ENCODE measurements around the gene ABCB9. TPM values are rescaled to one million over a fixed set of nuclear protein-coding genes. Genes with fewer than 3 reads are reported as not detected.

ABCB9 gene
- total RNA-seq, 1 experiment from 2014 or later = 4.6 TPM

- Histone ChIP-seq H3K4me1 (ENCODE audit: insufficient read depth, low read length) (peaks cover 8% of the 10 kb centered on the region), H4K5ac (ENCODE audit: insufficient read length, low read depth, low read length) (no peak overlapping the region), H3K4me2 (ENCODE audit: insufficient read depth, insufficient read length, low read length) (peak overlapping the region; percentile 68), H3T11ph (ENCODE audit: low read length) (no peak overlapping the region), H3K27me3 (ENCODE audit: insufficient read depth, low read length) (peaks cover 7% of the 10 kb centered on the region; the same call in 1 of the 2 replicates), H3K79me1 (ENCODE audit: insufficient read depth, low read depth, low read length, poor library complexity, severe bottlenecking) (peaks cover 2% of the 10 kb centered on the region), H3K4ac (ENCODE audit: low read depth, low read length) (no peak overlapping the region), H2BK15ac (ENCODE audit: low read depth, low read length) (no peak overlapping the region), H2BK20ac (ENCODE audit: low read depth, low read length, poor library complexity, severe bottlenecking) (no peak overlapping the region), H2BK5ac (ENCODE audit: insufficient read length, low read length) (no peak overlapping the region), H3K27ac (ENCODE audit: insufficient read length, low read depth, low read length) (no peak overlapping the region), H3K79me2 (ENCODE audit: insufficient read depth, low read length) (no peaks in the 10 kb centered on the region), H2AFZ (ENCODE audit: low read length) (no peak overlapping the region), H3K56ac (ENCODE audit: insufficient read length, low read depth, low read length) (no peak overlapping the region), H3K9ac (ENCODE audit: extremely low read depth, insufficient read length, low read length) (no peak overlapping the region), H3K23ac (ENCODE audit: insufficient read length, low read depth, low read length) (no peak overlapping the region), H4K8ac (replicated peaks; ENCODE audit: insufficient read length, low read depth, low read length) (no peak overlapping the region), H2AK5ac (ENCODE audit: insufficient read length, low read length) (no peak overlapping the region), H3K18ac (ENCODE audit: insufficient read length, low read depth, low read length) (peak overlapping the region; percentile 75), H3K9me3 (ENCODE audit: control insufficient read depth, low read depth, low read length) (no peaks in the 10 kb centered on the region), H2BK120ac (ENCODE audit: low read depth, low read length, poor library complexity, severe bottlenecking) (no peak overlapping the region), H4K91ac (ENCODE audit: insufficient read length, low read depth, low read length) (no peak overlapping the region), H4K20me1 (ENCODE audit: control insufficient read depth, insufficient read depth, insufficient read length) (no peaks in the 10 kb centered on the region), H3K23me2 (ENCODE audit: insufficient read length, low read depth, low read length, poor library complexity, severe bottlenecking) (peaks cover 7% of the 10 kb centered on the region), H3K14ac (ENCODE audit: insufficient read depth, low read length) (no peak overlapping the region), H2BK12ac (ENCODE audit: insufficient read length, low read depth, low read length) (no peak overlapping the region)
- WGBS (ENCODE audit: extremely low coverage, insufficient read length, low lambda C conversion rate) = no CpG with 5 or more reads among the region's 10 CpGs
- peak overlapping the region; percentile 2 to 69; a peak in 4 of 5 replicates for H3K4me3 Mint-ChIP-seq
- peaks cover 0 to 5% (median 0%) of the 10 kb centered on the region in 3 experiments; a peak in 2 of 7 replicates for H3K36me3 Mint-ChIP-seq (ENCODE audit: insufficient read depth in 1 of 3, low read depth in 3 of 3)
- peak overlapping the region; percentile 19 to 95 (median 83); a peak in 5 of 7 replicates for H3K27ac Mint-ChIP-seq
- TF ChIP-seq, protein P1, sequence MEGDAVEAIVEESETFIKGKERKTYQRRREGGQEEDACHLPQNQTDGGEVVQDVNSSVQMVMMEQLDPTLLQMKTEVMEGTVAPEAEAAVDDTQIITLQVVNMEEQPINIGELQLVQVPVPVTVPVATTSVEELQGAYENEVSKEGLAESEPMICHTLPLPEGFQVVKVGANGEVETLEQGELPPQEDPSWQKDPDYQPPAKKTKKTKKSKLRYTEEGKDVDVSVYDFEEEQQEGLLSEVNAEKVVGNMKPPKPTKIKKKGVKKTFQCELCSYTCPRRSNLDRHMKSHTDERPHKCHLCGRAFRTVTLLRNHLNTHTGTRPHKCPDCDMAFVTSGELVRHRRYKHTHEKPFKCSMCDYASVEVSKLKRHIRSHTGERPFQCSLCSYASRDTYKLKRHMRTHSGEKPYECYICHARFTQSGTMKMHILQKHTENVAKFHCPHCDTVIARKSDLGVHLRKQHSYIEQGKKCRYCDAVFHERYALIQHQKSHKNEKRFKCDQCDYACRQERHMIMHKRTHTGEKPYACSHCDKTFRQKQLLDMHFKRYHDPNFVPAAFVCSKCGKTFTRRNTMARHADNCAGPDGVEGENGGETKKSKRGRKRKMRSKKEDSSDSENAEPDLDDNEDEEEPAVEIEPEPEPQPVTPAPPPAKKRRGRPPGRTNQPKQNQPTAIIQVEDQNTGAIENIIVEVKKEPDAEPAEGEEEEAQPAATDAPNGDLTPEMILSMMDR (conservative IDR thresholded peaks at IDR 0.05) = no peak
- DNase-seq = peak; percentile 77
- peaks cover 80% of the 10 kb centered on the region for H3K27me3 Mint-ChIP-seq (ENCODE audit: low read depth)
- peaks cover 0 to 6% of the 10 kb centered on the region in 2 experiments; a peak in 3 of 5 replicates for H3K9me3 Mint-ChIP-seq
- peaks cover 72 to 83% of the 10 kb centered on the region in 2 experiments for H3K4me1 Mint-ChIP-seq
Observed at GRCh38 chr12:122891661-122892525, 74.4 kb downstream of the ABCB9 start.
